ENCODE data around the gene TGM2.

DNA sequence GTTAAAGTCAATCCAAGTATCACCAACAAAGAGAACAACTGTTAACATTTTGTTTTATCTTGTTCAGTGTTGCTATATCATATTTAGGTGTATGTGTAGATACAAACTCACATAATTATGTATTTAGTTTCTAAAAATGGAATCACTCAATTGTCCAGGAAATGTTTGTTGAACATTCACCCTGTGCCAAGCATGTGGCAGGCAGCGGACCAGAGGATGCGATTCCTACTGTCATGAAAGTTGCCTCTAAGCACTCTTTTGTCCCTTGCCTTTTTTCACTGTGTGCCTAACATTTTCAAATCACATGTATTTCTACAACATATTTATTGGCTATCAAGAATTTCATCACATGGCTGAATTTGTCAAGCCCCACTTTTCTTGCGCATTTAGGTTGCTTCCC, 16.9 kb upstream of the TGM2 start:
- TF ChIP-seq CTCF (IDR thresholded peaks at IDR 0.05) (no peak), EZH2 (IDR thresholded peaks at IDR 0.05; ENCODE audit: borderline replicate concordance, insufficient read depth, low read depth, low read length, poor library complexity, severe bottlenecking) (no peak)
